NCI-H2171 (cell line): ENCODE data around the gene PDIA3.
"Not testable (repeated sequence)": the region's sequence is repeated elsewhere in the genome, so short reads cannot be mapped to it uniquely, and the experiment has no call there.

Source experiments
- DNase-seq: peaks from one replicate; lab custom pipeline; 2025; lab: John Stamatoyannopoulos, UW

Gene PDIA3

DNA sequence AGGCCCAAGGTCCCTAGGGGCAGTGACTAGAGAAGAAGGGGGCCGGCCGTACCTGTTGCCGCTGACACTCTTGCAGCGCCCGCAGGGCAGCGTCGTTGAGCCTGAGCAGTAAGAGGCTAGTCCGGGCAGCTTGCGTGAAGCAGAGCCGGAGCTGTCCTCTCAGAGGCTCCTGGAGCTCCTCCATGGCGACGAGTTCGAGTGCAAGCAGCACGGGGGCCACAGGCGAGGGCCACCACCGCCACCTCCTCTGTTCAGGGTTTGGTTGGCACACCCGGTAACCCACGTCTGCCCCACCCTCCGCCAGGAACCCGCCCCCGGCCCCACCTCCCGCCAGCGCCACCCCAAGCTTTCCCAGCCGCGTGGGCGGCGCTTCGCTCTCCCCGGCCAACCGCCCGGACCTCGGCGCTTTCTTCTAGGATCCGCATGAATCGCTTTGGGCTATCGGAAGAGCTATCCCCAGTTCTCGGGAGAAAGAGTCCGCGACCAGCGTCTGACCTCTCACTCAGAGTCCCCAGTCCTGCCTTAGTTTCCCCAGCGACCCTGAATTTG is 30.6 kb downstream of the PDIA3 start, which contains the start of gene ELL3:
Gene ELL3 (minus strand): TSS at position 249 of the 549 bp plus-strand sequence. CDS start 65 bp downstream, at position 184.
- DNase-seq: peak; percentile 72

DNA sequence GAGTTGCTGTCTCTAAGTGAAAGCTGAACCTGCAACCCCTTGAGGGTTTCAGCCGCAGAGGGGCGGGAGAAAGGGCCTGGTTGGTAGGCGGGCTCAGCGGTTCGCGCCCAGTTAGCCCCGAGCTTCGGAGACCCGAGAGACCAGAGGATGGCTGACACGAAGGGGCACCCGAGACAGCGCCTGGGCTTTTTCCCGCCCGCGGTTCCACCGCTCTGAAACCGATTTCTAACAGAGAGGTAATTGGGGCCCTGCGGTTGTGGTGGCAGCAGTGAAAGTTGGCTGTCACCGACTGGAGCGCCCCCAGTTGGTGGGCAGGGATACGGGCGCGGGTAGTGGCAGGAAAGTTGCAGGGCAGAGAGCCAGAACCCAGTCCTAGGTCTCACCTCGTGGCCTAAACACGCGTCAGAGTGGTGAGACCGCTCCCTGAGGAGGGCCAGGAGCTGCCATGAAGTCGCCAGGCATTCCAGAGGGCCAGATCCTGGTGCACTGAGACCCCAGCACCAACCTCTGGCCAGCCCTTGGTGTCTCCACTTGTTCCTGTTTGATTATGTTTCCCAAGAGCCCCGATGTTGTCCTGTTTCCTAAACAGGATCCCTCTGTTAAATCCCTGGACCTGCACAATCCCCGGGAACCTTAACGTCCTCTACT is 31.2 kb downstream of the PDIA3 start:
- DNase-seq: peak; percentile 78

DNA sequence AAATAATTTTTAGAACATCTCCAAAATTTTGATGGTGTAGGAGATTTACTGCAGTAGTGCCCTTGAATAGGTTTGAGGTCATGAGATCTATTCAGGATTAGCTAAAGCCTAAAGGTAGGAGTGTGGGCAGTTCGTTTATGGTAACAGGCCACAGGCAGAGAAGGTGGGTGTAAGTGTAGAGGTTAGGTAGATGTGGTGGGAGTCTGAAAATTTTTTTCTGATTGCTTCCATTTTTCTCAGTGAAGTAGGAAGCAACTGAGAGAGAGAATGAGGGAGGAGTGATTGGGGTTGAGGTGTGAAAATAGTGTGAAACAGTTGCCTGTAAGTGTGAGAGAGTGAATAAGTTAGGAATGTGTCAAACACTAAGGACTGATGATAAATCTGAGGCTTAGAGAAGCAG is 32.8 kb downstream of the PDIA3 start:
- DNase-seq: no peak

DNA sequence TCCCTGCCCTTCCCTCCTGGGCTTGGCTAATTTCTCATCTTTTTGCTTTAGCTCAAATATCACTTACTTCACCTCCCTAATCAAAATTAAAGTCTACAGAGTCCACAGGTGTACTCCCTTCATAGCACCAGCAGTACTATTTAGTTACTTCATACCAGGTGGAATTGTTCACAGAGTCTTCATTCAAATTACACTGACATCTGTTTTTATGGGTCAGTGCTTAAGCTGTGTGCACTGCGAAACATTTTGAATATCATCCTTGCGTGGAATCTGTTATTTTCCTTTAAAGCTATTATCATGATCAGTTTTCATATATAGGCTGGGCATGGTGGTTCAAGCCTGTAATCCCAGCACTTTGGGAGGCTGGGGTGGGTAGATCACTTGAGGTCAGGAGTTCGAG is 43.2 kb downstream of the PDIA3 start:
- no peak for DNase-seq

DNA sequence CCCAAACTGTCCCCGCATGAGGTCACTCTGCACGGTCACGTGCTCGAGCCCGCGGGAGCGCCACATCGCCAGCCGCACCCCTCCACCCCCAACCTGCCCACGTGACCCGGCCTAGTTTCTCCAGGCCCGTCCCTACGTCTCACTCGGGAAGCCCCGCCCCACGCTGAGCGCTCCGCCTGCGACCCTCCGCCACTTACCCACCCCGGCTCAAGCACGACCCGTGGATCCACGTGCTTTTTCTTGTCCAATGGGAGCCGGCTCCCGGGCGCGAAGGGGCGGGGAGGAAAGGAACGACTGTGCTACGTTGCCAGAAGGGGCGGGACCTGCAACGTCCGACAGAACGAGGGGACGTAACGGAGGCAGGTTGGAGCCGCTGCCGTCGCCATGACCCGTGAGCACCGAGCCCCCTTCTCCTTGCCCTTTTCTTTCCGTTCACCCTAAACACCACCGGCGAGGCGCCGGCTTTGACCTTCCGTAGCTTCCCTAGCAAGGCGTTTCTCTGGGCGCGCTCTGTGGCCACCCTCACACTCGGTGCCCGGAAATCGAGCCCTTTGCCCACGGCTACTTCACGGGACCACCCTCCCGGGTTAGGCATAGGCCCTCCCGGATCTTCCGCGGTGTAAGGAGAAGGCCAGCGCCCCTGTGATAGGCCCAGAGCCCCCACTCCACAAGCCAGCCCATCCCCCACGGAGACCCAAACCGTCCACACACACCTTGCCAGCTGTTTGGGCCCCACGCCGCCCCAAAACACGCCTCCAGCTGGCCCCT is 45.9 kb downstream of the PDIA3 start, which contains the start of gene SERF2:
Gene SERF2 (plus strand): TSS at position 328 of the 768 bp plus-strand sequence. CDS start 57 bp downstream, at position 385.
- DNase-seq: peak; percentile 99

DNA sequence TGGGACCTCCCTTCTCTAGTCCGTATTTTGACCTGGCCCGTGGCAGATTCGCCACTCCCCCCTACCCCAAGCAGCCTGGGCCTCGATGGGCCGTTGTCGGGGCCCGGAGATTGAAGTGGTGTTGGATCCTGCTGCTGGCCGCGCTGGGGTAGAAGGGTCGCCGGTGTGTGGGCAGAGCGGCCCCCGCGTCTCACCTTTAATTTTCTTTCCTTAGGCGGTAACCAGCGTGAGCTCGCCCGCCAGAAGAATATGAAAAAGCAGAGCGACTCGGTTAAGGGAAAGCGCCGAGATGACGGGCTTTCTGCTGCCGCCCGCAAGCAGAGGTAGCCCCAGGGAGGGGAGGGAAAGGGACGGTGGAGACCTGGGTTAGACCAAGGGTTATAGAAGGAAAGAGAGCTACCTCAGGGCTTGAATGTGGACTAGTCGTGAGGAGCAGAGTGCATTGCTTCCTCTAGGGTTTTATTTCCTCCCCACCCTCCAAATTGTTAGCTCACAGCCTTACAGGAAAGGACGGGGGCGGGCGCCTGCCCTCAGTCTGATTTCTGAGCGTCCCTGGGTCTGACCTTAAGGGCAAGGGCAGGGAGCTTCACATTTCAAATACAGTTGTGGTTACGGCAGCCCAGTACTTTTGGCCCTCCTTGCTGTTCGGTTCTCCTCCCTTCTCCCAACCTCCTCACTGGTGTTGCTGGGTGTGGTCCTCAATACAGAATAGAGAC is 46.7 kb downstream of the PDIA3 start:
- DNase-seq: no peak

DNA sequence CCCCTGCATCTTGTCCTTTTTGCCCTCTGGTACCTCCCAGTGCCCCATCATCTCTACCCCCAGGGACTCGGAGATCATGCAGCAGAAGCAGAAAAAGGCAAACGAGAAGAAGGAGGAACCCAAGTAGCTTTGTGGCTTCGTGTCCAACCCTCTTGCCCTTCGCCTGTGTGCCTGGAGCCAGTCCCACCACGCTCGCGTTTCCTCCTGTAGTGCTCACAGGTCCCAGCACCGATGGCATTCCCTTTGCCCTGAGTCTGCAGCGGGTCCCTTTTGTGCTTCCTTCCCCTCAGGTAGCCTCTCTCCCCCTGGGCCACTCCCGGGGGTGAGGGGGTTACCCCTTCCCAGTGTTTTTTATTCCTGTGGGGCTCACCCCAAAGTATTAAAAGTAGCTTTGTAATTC is 47.4 kb downstream of the PDIA3 start:
- no peak for DNase-seq

DNA sequence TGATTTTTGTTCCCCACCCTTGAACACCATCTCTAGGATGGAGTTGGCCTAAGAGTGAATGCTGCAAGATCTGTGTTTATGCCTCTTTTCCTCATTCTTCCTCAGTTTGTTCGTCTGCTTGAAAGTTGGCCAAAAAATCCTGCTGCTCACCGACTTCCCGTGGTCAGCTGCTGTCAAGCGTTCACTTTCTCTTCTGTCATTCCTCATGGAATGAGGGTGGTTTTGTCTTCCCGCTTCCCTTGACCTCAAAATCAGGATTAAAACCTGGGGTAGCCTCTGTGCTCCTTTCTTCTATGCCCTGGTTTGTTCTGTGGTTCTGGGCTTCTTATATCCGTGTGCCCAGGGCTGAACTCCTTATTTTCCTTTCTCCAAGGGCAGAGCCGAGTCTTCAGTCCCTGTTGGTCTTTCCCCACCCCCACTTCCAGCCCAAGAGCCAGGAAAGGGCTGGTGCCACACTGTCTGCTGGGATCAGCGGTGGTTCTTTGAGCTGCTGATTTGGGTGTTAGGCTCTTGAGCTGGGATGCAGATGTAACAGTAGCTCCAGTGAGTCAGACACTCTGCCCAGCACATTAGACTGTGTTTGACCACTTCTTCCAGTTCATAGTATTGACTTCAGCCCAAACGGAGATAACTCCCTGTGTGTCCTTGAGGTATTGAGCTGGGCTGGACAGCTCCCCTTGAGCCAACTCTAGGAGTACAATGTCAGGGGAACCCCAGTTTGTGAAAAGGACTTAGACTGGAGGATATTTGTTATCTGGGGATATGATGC is 48.2 kb downstream of the PDIA3 start:
- DNase-seq: no peak

DNA sequence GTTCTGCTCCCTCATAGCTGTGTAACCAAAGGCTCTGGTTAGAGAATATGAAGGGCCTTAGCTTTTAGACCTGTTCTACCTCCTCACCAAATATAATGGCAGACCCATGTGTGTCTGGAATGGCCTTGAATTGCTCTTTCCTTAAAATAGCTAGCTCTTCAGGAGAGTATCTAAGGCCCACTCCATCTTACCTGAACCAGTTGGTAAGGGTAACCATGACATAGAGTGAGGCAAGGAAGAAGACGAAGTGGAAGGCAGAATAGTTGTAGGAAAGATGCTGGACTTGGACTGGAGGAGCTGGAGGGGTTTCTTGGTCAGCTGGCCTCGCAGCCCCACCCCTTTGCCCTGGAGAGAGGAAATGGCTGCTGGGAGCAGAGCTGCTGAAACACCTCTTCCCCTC is 49.0 kb downstream of the PDIA3 start:
- no peak for DNase-seq

DNA sequence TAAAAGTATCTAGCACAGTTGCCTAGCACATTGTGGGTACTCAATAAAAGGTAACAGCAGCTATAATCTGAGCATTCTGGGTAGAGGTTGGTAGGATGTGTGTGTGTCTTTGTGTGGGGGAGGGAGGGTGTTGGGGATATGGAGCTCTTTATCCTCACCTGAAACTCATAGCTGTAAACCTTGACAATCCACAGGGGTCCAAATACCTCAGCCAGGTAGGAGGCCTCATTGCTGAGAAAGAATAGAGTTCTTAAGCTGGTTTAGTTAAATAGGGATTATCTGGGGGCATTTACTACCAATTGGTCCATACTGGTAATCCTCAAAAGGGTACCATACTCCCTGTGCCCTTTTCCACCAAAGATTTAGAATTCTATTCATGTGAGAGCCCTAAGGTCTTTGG is 49.8 kb downstream of the PDIA3 start:
- DNase-seq: no peak

DNA sequence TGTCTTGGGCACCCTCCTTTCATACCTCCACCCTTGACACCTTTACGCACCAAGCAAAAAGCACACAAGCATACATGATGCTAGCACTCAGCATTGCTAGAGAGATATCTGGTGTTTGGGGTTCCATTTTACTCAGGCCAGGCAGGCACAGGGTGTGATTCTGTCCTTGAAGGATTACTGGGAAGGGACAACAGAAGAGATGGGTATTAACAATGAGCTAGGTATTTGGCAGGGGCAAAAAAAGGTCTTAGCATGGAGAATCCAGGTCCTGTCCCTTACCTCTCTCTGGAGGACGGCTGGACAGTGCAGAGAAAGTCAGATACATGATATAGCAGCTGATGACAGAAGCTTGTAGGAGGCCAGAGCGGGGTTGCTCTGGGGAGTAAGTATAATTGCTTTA is 50.3 kb downstream of the PDIA3 start:
- no peak for DNase-seq

DNA sequence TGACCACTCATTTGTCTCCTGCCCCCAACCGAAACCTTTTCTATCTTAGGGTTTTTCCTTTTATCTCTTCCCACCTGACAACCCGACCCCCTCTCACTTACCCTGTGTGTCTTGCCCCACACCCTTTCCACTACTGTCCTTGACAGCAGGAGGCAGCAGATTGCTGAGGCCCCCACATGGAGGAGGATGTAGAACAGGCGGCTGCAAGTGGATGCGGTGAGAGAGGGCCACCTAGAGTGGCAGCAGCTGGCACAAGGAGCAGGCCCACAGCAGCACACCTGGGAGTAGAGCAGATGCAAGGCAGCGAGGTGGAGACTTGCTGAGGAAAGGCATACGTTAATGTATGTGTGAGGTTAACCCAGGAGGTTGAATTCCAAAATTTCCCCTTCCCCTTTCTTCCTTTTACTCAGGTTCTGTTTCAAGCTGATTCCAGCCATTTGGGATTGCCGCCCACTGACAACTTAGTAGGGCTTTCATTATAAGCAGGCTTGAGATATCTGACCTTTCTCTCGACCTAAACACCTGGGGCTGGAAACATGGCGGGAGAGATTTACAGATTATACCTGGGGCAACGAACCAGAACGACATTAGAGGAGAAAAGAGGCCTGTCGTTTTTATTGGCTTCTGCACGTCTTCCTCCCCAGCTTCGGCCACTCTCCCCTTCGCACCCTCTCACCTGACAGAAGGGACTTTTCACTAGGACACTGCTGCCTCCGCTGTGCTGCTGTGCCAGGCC is 53.1 kb downstream of the PDIA3 start:
- peak; percentile 55 for DNase-seq

DNA sequence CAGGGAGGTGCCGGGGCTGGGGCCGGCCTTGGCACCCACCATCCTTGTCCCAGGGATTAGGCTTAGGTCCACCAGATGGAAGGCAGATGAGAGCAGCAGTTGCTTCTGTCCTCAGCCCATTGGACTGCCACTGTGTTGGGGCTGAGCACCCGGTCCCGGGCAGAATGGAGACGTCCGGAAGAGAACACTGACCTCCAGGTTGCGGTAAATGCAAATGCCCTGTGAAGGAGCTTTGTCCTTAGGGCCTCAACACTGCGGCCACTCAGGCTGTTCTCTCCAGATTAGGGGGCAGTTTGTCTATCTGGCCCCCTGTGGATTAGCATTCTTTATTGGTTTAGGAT is 53.7 kb downstream of the PDIA3 start, which contains the start of gene SERINC4:
Gene SERINC4 (minus strand): TSS at position 276 of the 341 bp plus-strand sequence. CDS start 234 bp downstream, at position 42.
- no peak for DNase-seq

DNA sequence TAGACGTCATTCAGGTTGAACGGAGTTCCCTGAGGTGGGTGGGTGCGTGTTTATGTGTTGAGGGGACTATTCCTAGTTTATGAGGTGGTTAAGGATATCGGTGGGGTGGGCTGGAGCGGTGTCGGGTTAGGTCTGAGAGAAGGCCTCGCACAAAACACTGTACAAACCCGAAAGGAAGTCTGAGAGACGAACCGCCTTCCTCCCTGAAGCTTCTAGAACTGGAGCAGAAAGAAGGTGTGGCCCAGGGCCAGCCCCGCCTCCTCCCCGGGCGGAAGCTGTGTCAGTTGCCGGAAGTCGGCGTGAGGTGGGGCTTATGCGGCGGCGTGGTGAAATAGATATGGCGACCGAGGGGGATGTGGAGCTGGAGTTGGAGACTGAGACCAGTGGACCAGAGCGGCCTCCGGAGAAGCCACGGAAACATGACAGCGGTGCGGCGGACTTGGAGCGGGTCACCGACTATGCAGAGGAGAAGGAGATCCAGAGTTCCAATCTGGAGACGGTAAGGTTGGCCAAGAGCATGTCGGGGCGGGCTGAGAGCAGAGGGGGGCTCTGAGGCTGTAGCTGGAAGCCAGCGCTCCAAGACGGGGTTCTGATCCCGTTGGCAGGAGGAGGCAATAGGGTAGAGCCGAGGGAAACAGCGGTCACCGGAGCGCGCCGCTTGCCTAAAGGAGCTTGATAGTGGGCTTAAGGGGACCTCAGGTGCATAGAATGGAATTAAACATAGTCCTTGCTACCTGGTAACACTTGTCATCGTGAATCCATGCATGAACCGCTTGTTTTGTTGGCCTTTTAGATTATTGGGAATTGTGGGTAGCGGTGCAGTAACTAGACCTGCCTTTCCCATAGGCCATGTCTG is 54.3 kb downstream of the PDIA3 start, which contains the start of gene HYPK:
Gene HYPK (plus strand): TSS at position 314 of the 856 bp plus-strand sequence. CDS start 24 bp downstream, at position 338.
- peak; percentile 83 for DNase-seq

DNA sequence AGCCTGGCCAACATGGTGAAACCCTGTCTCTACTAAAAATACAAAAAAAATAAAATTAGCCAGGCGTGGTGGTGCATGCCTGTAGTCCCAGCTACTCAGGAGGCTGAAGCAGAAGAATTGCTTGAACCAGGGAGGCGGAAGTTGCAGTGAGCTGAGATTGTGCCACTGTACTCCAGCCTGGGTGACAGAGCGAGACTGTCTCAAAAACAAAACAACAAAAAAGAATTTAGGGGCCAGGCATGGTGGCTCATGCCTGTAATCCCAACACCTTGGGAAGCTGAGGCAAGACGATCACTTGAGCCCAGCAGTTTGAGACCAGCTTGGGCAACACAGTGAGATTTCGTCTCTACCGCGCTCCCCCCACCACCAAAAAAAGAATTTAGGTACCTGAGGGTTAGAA is 56.4 kb downstream of the PDIA3 start:
- not testable (repeated sequence) for DNase-seq

DNA sequence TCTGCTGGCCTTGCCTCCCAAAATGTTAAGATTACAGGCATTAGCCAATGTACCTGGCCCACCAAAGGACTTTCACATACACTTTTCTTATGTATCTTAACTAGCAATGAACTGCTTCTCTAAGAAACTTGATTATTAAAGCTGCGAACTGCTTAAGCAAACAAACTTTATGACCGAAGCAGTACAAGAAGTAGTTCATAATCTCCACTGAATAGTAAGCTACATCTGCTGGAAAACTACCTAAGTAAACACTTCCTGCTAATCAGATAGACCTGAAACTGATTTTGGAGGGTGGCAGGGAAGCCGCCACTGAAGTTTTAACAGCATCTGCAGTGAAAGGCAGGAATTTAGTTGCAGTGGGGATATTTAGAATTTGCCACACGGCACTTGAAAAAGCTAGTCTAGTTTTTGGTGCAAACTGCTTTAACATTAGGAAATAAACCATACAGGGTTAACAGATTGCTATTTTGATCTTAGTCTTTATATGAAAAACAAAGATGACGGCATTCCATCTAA is 62.3 kb downstream of the PDIA3 start:
- DNase-seq: no peak

DNA sequence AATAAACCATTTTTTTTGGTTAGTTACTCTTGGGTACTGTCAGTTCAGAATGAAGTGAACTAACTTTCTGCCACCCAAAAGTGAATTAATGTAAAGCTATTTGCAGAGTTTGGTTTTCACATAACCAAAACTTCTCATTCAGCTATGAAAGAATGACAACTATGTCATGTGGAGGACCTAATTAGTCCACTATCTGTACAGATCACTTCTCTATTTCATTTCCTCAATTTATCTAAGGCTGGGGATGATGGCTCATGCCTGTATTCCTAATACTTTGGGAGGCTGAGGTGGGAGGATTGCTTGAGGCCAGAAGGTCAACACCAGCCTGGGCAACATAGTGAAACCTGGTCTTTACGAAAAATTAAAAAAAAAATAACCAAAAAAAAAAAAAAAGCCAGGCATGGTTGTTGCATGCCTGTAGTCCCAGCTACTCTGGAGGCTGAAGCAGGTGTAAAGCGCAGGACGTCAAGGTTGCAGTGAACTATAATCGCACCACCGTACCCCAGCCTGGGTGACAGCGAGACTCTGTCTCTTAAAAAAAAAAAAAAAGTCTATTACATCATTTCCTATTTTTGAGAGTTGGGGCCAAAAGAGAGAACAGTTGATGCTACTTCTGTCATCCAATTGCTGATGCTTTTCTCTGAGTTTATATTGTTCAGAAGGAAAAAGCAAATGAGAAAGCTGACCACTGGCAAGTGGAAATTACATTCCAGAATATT is 62.9 kb downstream of the PDIA3 start:
- no peak for DNase-seq

DNA sequence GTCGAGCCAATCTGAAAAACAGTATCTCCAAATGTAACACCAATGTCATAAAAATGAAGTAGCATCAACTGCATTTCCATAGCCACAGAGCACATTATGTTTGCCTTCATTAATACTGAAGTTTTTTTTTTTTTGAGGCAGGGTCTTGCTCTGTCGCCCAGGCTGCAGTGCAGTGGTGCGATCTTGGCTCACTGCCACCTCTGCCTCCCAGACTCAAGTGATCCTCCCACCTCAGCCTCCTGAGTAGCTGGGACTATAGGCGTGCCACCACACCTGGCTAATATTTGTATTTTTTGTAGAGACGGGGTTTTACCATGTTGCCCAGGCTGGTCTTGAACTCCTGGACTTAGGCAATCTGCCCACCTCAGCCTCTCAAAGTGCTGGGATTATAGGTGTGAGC is 68.8 kb downstream of the PDIA3 start:
- DNase-seq: not testable (repeated sequence)

DNA sequence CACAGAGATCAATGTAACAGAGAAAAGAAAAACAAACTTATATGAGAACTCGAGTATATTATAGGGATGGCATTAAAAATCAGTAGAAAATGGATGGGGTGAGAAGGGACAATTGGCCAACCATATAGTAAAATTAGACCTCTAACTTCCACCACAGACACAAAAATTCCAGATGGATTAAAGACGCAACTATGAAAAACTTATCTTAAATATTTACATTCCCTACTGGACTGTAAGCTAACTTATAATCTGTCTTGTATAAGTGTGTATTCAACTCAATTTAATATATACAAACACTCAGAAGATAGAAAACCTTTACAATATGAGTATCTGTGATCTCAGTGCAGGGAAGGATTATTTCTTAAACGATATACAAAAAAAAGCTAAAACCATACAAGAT is 75.3 kb downstream of the PDIA3 start:
- no peak for DNase-seq
